Measurements from ENCODE around the gene FARS2. TPM values are rescaled to one million over a fixed set of nuclear protein-coding genes. Genes with fewer than 3 reads are reported as not detected.
A peak's percentile ranks its signal among the peaks of the same experiment; 100 is the strongest.

The FARS2 gene
- polyA plus RNA-seq, 3 donors = 12.2 to 21.6 (median 17.7) TPM

GRCh38 chr6:5809450-5809849 is 548.1 kb downstream of the FARS2 start:
- Mint-ChIP-seq H3K4me3 (no peak overlapping the region), H3K4me1 (peaks cover 9% of the 10 kb centered on the region), H3K9me3 (peaks cover 19 to 28% (median 23%) of the 10 kb centered on the region in 7 donors), H3K36me3 (peaks cover 0 to 5% of the 10 kb centered on the region in 2 donors), H3K27ac (no peak overlapping the region), H3K27me3 (ENCODE audit: low read depth in 3 of 3) (peaks cover 0 to 1% (median 0%) of the 10 kb centered on the region in 3 donors)
- Histone ChIP-seq H3K27me3 (ENCODE audit: control insufficient read depth in 2 of 2, insufficient read depth in 2 of 2, low read length in 2 of 2) (no peaks in the 10 kb centered on the region), H3K4me2 (replicated peaks; ENCODE audit: extremely low read depth, low read length, poor library complexity, severe bottlenecking) (no peak overlapping the region), H3K9me3 (replicated peaks in 1 of 2; ENCODE audit: control insufficient read depth in 1 of 2, insufficient read depth in 1 of 2, low read length in 2 of 2) (peaks cover 14 to 21% of the 10 kb centered on the region in 2 donors), H4K20me1 (ENCODE audit: insufficient read depth, low read length) (no peaks in the 10 kb centered on the region), H3K4me3 (replicated peaks in 1 of 3; ENCODE audit: low read depth in 2 of 3, low read length in 3 of 3) (no peak overlapping the region), H3K27ac (ENCODE audit: low read depth in 1 of 2, low read length in 2 of 2) (no peak overlapping the region), H3K9ac (ENCODE audit: insufficient read depth, low read length, poor library complexity, severe bottlenecking) (no peak overlapping the region), H3K4me1 (ENCODE audit: control insufficient read depth in 1 of 2, insufficient read depth in 2 of 2, low read length in 2 of 2) (no peaks in the 10 kb centered on the region), H3K79me2 (ENCODE audit: insufficient read depth, low read length) (no peaks in the 10 kb centered on the region), H2AFZ (ENCODE audit: insufficient read depth, low read depth, low read length, poor library complexity, severe bottlenecking) (no peak overlapping the region), H3K36me3 (replicated peaks in 1 of 2; ENCODE audit: control insufficient read depth in 1 of 2, insufficient read depth in 2 of 2, low read length in 2 of 2) (no peaks in the 10 kb centered on the region)
- no peak for TF ChIP-seq CTCF (IDR thresholded peaks at IDR 0.05)
- intact Hi-C loops (cut with micrococcal nuclease) = no loop called here
- DNase-seq = no peak
- WGBS (ENCODE audit: insufficient coverage) = 94% methylated on average over 1 of the region's 4 CpGs

- H3K79me2 ChIP-seq (ENCODE audit: insufficient read depth, low read length) = no peaks in the 10 kb centered on the region
- H3K27ac ChIP-seq (ENCODE audit: low read depth in 1 of 2, low read length in 2 of 2) = no peak overlapping the region
- H3K27me3 ChIP-seq (ENCODE audit: control insufficient read depth in 2 of 2, insufficient read depth in 2 of 2, low read length in 2 of 2) = no peaks in the 10 kb centered on the region
- H3K36me3 Mint-ChIP-seq = no peaks in the 10 kb centered on the region
- H4K20me1 ChIP-seq (ENCODE audit: insufficient read depth, low read length) = no peaks in the 10 kb centered on the region
- no peak overlapping the region for H3K4me3 Mint-ChIP-seq
- no peak for DNase-seq
- peaks cover 0 to 4% (median 1%) of the 10 kb centered on the region in 3 donors for H3K27me3 Mint-ChIP-seq (ENCODE audit: low read depth in 3 of 3)
- WGBS (ENCODE audit: insufficient coverage) = 92% methylated on average over 4 of the region's 4 CpGs
- H3K9me3 Mint-ChIP-seq = peaks cover 0 to 12% (median 6%) of the 10 kb centered on the region in 7 donors
- intact Hi-C loops (cut with micrococcal nuclease) = no loop called here
- H3K4me1 ChIP-seq (ENCODE audit: control insufficient read depth in 1 of 2, insufficient read depth in 2 of 2, low read length in 2 of 2) = no peaks in the 10 kb centered on the region
- H3K4me2 ChIP-seq (replicated peaks; ENCODE audit: extremely low read depth, low read length, poor library complexity, severe bottlenecking) = no peak overlapping the region
- H2AFZ ChIP-seq (ENCODE audit: insufficient read depth, low read depth, low read length, poor library complexity, severe bottlenecking) = no peak overlapping the region
- no peak for TF ChIP-seq CTCF (IDR thresholded peaks at IDR 0.05)
- H3K36me3 ChIP-seq (replicated peaks in 1 of 2; ENCODE audit: control insufficient read depth in 1 of 2, insufficient read depth in 2 of 2, low read length in 2 of 2) = no peaks in the 10 kb centered on the region
- H3K9ac ChIP-seq (ENCODE audit: insufficient read depth, low read length, poor library complexity, severe bottlenecking) = no peak overlapping the region
- peak overlapping the region in 1 of 7 donors; percentile 16 for H3K27ac Mint-ChIP-seq
- H3K4me1 Mint-ChIP-seq = peaks cover 6% of the 10 kb centered on the region
- H3K9me3 ChIP-seq (replicated peaks in 1 of 2; ENCODE audit: control insufficient read depth in 1 of 2, insufficient read depth in 1 of 2, low read length in 2 of 2) = peaks cover 0 to 3% of the 10 kb centered on the region in 2 donors
- H3K4me3 ChIP-seq (replicated peaks in 1 of 3; ENCODE audit: low read depth in 2 of 3, low read length in 3 of 3) = no peak overlapping the region
Measured at GRCh38 chr6:5811997-5812396, 550.7 kb downstream of the FARS2 start.

Data from CD14-positive monocyte (primary cell).